ENCODE results near the gene ZNF384. TPM values are rescaled to one million over a fixed set of nuclear protein-coding genes. Genes with fewer than 3 reads are reported as not detected.

The ZNF384 gene
- total and polyA plus RNA-seq, 10 donors, result 18.9 to 79.8 (median 50.0) TPM

DNA sequence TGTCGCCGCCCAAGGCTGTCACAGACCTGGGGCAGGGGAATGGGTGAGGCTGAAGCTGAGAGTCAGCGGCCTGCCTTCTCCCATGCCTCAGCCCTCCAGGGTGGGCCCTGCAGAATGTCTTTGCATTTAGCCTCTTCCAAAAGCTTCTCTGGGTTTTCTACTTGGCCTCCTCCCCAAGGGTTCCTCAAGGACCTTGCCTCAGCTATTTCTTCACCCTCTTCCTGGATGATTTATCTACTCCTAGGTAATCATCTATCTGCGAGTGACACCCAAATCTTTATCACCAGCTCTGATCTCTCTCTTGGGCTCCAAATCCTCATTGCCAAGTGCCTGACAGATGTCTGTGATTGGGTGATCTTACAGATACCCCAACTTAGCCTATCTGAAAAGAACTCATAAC, 48.7 kb downstream of the ZNF384 start:
- Histone ChIP-seq H3K27ac (peak overlapping the region in 4 of 8 donors; percentile 73 to 87 (median 80)), H3K4me1 (peaks cover 29 to 84% (median 64%) of the 10 kb centered on the region in 6 donors), H3K4me3 (no peak overlapping the region), H3K9me3 (peaks cover 0 to 16% (median 4%) of the 10 kb centered on the region in 8 donors), H3K36me3 (peaks cover 0 to 5% (median 0%) of the 10 kb centered on the region in 6 donors), H3K27me3 (replicated peaks in 1 of 7) (no peaks in the 10 kb centered on the region)
- DNase-seq, result no peak
- 88 to 94% (median 90%) methylated on average over 4 of the region's 4 CpGs for WGBS, 5 donors
- TF ChIP-seq POLR2AphosphoS5 (IDR thresholded peaks at IDR 0.05) (no peak), POLR2A (IDR thresholded peaks at IDR 0.05) (no peak)
- TF ChIP-seq, protein P1, sequence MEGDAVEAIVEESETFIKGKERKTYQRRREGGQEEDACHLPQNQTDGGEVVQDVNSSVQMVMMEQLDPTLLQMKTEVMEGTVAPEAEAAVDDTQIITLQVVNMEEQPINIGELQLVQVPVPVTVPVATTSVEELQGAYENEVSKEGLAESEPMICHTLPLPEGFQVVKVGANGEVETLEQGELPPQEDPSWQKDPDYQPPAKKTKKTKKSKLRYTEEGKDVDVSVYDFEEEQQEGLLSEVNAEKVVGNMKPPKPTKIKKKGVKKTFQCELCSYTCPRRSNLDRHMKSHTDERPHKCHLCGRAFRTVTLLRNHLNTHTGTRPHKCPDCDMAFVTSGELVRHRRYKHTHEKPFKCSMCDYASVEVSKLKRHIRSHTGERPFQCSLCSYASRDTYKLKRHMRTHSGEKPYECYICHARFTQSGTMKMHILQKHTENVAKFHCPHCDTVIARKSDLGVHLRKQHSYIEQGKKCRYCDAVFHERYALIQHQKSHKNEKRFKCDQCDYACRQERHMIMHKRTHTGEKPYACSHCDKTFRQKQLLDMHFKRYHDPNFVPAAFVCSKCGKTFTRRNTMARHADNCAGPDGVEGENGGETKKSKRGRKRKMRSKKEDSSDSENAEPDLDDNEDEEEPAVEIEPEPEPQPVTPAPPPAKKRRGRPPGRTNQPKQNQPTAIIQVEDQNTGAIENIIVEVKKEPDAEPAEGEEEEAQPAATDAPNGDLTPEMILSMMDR (IDR thresholded peaks at IDR 0.05 in 8 of 11, conservative IDR thresholded peaks at IDR 0.05 in 3 of 11), result no peak
- intact Hi-C loops (cut with DNase I; ENCODE audit: low total_unique reads), result no loop called here

DNA sequence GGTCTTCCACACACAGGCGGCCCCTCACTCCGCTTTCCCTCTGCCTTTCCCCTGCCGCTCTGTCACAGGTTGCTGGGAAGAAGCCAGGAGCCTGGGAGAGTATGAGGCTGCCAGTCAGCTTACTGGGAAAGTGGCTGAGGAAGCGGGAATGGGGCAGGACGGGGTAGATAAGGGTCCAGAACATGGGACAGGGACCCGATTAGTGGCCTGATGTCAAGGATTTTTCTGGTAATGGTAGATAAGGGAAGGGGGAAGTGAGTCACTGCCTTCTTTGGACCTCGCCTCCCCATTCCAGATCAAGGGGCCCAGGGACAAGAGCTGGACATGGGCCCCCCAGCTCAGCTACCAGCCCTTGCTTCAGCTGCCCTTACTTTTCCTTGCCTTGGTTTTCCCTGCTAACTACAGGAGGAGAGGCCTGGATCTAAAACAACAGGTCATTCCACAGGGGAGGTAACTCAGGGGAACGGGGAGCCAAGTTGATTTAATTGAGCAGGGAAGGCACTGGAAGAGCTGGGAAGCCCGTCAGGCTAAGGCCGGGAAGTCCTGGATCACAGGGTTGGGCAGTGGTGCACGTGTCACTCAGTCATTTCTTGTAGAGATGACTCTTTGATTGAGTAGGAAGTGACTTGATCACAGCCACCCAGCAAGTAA, 49.9 kb downstream of the ZNF384 start:
- intact Hi-C loops (cut with DNase I; ENCODE audit: low total_unique reads), result no loop called here
- Histone ChIP-seq H3K9me3 (peaks cover 0 to 11% (median 4%) of the 10 kb centered on the region in 8 donors), H3K4me1 (peaks cover 26 to 85% (median 63%) of the 10 kb centered on the region in 6 donors), H3K27me3 (replicated peaks in 1 of 7) (no peaks in the 10 kb centered on the region), H3K4me3 (peak overlapping the region in 1 of 8 donors; percentile 40), H3K36me3 (peaks cover 0 to 5% (median 0%) of the 10 kb centered on the region in 6 donors), H3K27ac (peak overlapping the region; percentile 57 to 87 (median 78))
- peak; percentile 82 for DNase-seq
- 55 to 74% (median 63%) methylated on average over 11 of the region's 11 CpGs for WGBS, 5 donors
- TF ChIP-seq POLR2AphosphoS5 (IDR thresholded peaks at IDR 0.05) (peak; percentile 37 to 86 (median 66)), POLR2A (IDR thresholded peaks at IDR 0.05) (no peak)

DNA sequence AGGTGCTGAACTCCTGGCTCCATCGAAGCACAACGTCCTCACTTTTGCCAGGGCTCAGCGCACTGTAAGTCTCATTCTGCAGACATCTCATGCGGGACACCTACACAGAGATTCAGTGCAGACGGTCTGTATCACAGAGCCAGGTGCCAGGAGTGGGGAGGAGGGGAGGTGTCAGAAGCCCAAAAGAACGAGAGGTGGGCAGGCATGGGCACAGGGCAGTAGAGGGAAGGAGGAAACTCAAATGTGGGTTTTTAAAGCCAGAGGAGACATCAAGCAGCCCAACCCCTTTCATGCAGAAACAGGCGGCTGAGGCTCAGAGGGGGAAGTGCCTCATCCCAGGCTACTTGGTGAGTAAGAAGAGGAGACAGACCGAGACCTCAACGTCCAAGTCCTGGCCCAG, 50.9 kb downstream of the ZNF384 start:
- intact Hi-C loops (cut with DNase I; ENCODE audit: low total_unique reads), result no loop called here
- Histone ChIP-seq H3K4me1 (peaks cover 25 to 85% (median 62%) of the 10 kb centered on the region in 6 donors), H3K27ac (peak overlapping the region; percentile 57 to 87 (median 78)), H3K36me3 (no peaks in the 10 kb centered on the region), H3K9me3 (peaks cover 0 to 4% (median 0%) of the 10 kb centered on the region in 8 donors), H3K4me3 (peak overlapping the region in 1 of 8 donors; percentile 40), H3K27me3 (replicated peaks in 1 of 7) (no peaks in the 10 kb centered on the region)
- peak; percentile 84 for DNase-seq
- TF ChIP-seq POLR2AphosphoS5 (IDR thresholded peaks at IDR 0.05) (peak in 2 of 3 donors; percentile 36 to 40), POLR2A (IDR thresholded peaks at IDR 0.05) (no peak)
- WGBS, 5 donors, result 44 to 60% (median 49%) methylated on average over 9 of the region's 9 CpGs

GRCh38 chr12:6635856-6636531, 53.2 kb downstream of the ZNF384 start, which contains the start of gene LPAR5:
TSS of gene LPAR5 (minus strand) at chr12:6635959. CDS start at chr12:6621248, 14,711 bp downstream.
- WGBS, 5 donors, result 32 to 42% (median 37%) methylated on average over 17 to 18 of the region's 18 CpGs

More at GRCh38 chr12:6635856-6636531, 53.2 kb downstream of the ZNF384 start, which contains the start of gene LPAR5:
- peak; percentile 93 for DNase-seq
- Histone ChIP-seq H3K36me3 (peaks cover 0 to under 1% (median 0%) of the 10 kb centered on the region in 6 donors), H3K4me3 (peak within 1 kb of the TSS; percentile 3 to 71 (median 32)), H3K27me3 (replicated peaks in 1 of 7) (no peaks in the 10 kb centered on the region), H3K4me1 (peaks cover 46 to 99% (median 78%) of the 10 kb centered on the region in 6 donors), H3K9me3 (no peaks in the 10 kb centered on the region), H3K27ac (peak within 1 kb of the TSS; percentile 38 to 91 (median 84))
- intact Hi-C loops (cut with DNase I; ENCODE audit: low total_unique reads), result no loop called here
- TF ChIP-seq POLR2A (IDR thresholded peaks at IDR 0.05) (peak in 1 of 3 donors; percentile 68), POLR2AphosphoS5 (IDR thresholded peaks at IDR 0.05) (peak; percentile 79 to 85 (median 84))
- TF ChIP-seq, protein P1 (IDR thresholded peaks at IDR 0.05 in 8 of 11, conservative IDR thresholded peaks at IDR 0.05 in 3 of 11), result no peak
